ENCODE data around the gene MVK. TPM values are rescaled to one million over a fixed set of nuclear protein-coding genes. Genes with fewer than 3 reads are reported as not detected.

Gene MVK
- total and polyA plus RNA-seq, 4 donors, result 22.4 to 62.7 (median 37.2) TPM

GRCh38 chr12:109561711-109562030, 11.9 kb upstream of the MVK start:
- no peak overlapping the region for H3K27ac ChIP-seq (ENCODE audit: low read depth in 1 of 2, low read length in 1 of 2)
- peaks cover 0 to 37% (median 10%) of the 10 kb centered on the region in 4 donors for H3K36me3 ChIP-seq (ENCODE audit: control insufficient read depth in 4 of 4, insufficient read depth in 4 of 4, low read length in 4 of 4)
- DNase-seq, result no peak

GRCh38 chr12:109562871-109563270, 10.7 kb upstream of the MVK start:
- ATAC-seq (ENCODE audit: insufficient read depth, low FRiP score) (no peak), DNase-seq (no peak)
- H3K9ac ChIP-seq (ENCODE audit: insufficient read depth in 1 of 2, low read length in 2 of 2), result no peak overlapping the region
- no peak for TF ChIP-seq CTCF (IDR thresholded peaks at IDR 0.05; ENCODE audit: control extremely low read depth, extremely low read depth)
- H3K4me1 ChIP-seq (ENCODE audit: control insufficient read depth in 5 of 5, insufficient read depth in 5 of 5, low read length in 5 of 5), result no peaks in the 10 kb centered on the region
- H3K9me3 ChIP-seq (ENCODE audit: control insufficient read depth in 4 of 4, insufficient read depth in 3 of 4, low read length in 3 of 4), result peaks cover 0 to 1% (median 0%) of the 10 kb centered on the region in 4 donors
- no peak overlapping the region for H3K4me3 ChIP-seq
- H3K36me3 ChIP-seq (ENCODE audit: control insufficient read depth in 4 of 4, insufficient read depth in 4 of 4, low read length in 4 of 4), result peaks cover 0 to 40% (median 11%) of the 10 kb centered on the region in 4 donors
- H3K27ac ChIP-seq (ENCODE audit: low read depth in 1 of 2, low read length in 1 of 2), result no peak overlapping the region
- H3K27me3 ChIP-seq (ENCODE audit: control insufficient read depth in 3 of 3, insufficient read depth in 3 of 3, low read length in 2 of 3), result no peaks in the 10 kb centered on the region
- 95 to 99% methylated on average over 4 of the region's 4 CpGs for WGBS, 2 donors

More at GRCh38 chr12:109561711-109562030, 11.9 kb upstream of the MVK start:
- Histone ChIP-seq H3K9ac (ENCODE audit: insufficient read depth in 1 of 2, low read length in 2 of 2) (no peak overlapping the region), H3K27me3 (ENCODE audit: control insufficient read depth in 3 of 3, insufficient read depth in 3 of 3, low read length in 2 of 3) (no peaks in the 10 kb centered on the region), H3K4me1 (ENCODE audit: control insufficient read depth in 5 of 5, insufficient read depth in 5 of 5, low read length in 5 of 5) (no peaks in the 10 kb centered on the region), H3K9me3 (ENCODE audit: control insufficient read depth in 4 of 4, insufficient read depth in 3 of 4, low read length in 3 of 4) (peaks cover 0 to 1% (median 0%) of the 10 kb centered on the region in 4 donors), H3K4me3 (no peak overlapping the region)
- no peak for ATAC-seq (ENCODE audit: insufficient read depth, low FRiP score)
- TF ChIP-seq CTCF (IDR thresholded peaks at IDR 0.05; ENCODE audit: control extremely low read depth, extremely low read depth), result no peak
- WGBS, 2 donors, result 97 to 98% methylated on average over 10 of the region's 10 CpGs

GRCh38 chr12:109563291-109564284, 10.0 kb upstream of the MVK start:
- no peaks in the 10 kb centered on the region for H3K4me1 ChIP-seq (ENCODE audit: control insufficient read depth in 5 of 5, insufficient read depth in 5 of 5, low read length in 5 of 5)
- peaks cover 0 to 1% (median 0%) of the 10 kb centered on the region in 4 donors for H3K9me3 ChIP-seq (ENCODE audit: control insufficient read depth in 4 of 4, insufficient read depth in 3 of 4, low read length in 3 of 4)
- ATAC-seq (ENCODE audit: insufficient read depth, low FRiP score) (no peak), DNase-seq (no peak)
- TF ChIP-seq CTCF (IDR thresholded peaks at IDR 0.05; ENCODE audit: control extremely low read depth, extremely low read depth), result no peak
- no peaks in the 10 kb centered on the region for H3K27me3 ChIP-seq (ENCODE audit: control insufficient read depth in 3 of 3, insufficient read depth in 3 of 3, low read length in 2 of 3)
- H3K36me3 ChIP-seq (ENCODE audit: control insufficient read depth in 4 of 4, insufficient read depth in 4 of 4, low read length in 4 of 4), result peaks cover 4 to 46% (median 14%) of the 10 kb centered on the region in 4 donors
- WGBS, 2 donors, result 91% methylated on average over 30 of the region's 30 CpGs
- no peak overlapping the region for H3K9ac ChIP-seq (ENCODE audit: insufficient read depth in 1 of 2, low read length in 2 of 2)
- H3K4me3 ChIP-seq, result no peak overlapping the region
- peak overlapping the region in 1 of 2 donors; percentile 43 for H3K27ac ChIP-seq (ENCODE audit: low read depth in 1 of 2, low read length in 1 of 2)
